CD4-positive, alpha-beta T cell treated with Interferon gamma for 1 hour (primary cell): ENCODE results near the gene SGF29.
"Not testable (repeated sequence)": the region's sequence is repeated elsewhere in the genome, so short reads cannot be mapped to it uniquely, and the experiment has no call there.

Source experiments
- DNase-seq: peaks from one replicate; pipeline ENCODE4 v3.0.0-alpha.2; 2020

Gene SGF29

GRCh38 chr16:28596840-28597691 is 43.3 kb downstream of the SGF29 start, which contains the start of gene SULT1A2:
Gene SULT1A2, minus strand, starts transcription at chr16:28597050. Its CDS starts 1,120 bp downstream, at chr16:28595930.
- DNase-seq = no peak

- DNase-seq = no peak
These were observed 44.1 kb downstream of the SGF29 start for GRCh38 chr16:28597692-28598261.

GRCh38 chr16:28599377-28600285 is 45.9 kb downstream of the SGF29 start:
- not testable (repeated sequence) for DNase-seq

DNA sequence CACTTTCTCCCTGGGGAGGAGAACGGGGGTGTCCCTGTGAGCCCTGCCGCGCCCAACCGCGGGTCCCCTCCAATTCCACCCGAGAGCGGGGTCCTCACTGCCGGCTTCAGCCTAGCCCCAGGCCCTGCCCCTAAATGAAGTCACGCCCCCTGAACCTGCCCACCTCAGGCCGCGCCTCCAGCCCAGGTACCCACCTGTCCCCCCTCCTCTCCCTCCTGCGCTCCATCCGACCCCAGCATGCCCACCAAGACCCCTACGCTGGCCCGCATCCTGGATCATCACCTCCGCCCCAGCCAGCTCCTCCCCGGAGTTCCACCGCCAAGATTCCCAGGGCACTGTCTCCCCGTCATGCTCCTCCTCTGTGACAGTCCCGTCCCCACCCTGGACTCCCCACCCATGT is 47.2 kb downstream of the SGF29 start:
- DNase-seq = not testable (repeated sequence)

GRCh38 chr16:28601589-28601988 is 47.9 kb downstream of the SGF29 start:
- not testable (repeated sequence) for DNase-seq

GRCh38 chr16:28602062-28602461 is 48.3 kb downstream of the SGF29 start:
- DNase-seq = not testable (repeated sequence)

GRCh38 chr16:28602529-28602928 is 48.8 kb downstream of the SGF29 start:
- no peak for DNase-seq

DNA sequence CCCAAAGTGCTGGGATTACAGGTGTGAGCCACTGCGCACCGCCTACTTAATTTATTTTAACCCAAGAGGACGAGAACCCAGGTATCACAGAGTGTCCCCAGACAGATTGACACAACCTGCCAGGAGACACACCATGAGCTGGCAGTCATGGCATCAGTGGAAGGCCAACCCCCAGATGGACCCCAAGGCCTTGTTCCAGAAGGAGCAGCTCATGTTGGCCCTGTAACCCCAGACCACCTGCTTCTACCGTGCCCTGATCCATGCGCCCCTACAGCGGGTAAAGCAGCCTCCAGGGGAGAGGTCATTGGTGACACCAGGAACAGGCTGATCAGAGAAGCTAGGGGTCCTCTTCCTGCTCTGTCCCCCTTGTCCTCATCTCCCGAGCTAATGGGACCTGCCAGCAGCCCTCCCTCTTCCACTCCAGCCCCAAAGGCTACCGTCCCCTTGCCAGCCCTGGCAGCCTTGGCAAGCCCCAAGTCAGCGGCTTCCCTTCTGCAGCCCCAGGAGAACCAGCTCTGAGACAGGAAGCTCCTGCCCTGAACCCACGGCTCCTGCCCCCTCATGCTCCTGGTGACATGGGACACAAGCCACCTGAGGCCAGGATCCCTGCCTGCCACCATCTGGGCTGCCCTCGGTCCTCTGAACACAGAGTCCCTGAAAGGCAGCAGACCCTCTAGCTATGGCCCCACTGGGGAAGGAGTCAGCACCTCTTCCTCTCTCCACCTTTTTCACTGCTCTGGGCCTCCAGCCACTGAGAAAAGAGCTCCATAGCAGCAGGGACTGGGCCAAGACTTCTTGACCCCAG is 49.9 kb downstream of the SGF29 start:
- no peak for DNase-seq

GRCh38 chr16:28604186-28604565 is 50.5 kb downstream of the SGF29 start:
- DNase-seq = no peak

GRCh38 chr16:28606291-28607115 is 52.8 kb downstream of the SGF29 start:
- DNase-seq = no peak

DNA sequence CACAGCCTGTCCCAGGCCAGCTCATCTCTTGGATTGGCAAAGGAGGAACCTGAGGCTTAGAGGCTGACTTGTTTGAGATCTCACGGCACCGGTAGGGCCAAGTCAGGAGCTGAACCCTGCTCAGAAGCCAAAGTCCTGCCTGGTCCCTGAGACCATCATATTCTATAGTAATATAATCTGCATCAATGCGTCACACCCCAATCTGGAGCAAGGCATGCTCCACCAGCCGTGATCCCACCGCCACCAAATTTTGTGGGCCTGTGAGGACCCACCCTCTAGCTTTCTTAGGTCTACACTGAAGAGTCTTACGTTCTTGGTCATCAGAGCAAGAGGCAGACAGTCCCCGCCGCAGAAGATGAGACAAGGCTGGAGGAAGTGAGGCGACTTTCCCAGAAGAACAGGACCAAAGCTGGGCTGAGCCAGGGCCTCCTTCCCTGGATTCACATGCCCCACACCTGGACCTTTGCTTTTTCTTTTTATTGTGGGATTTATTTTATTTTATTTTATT is 53.5 kb downstream of the SGF29 start:
- no peak for DNase-seq

- DNase-seq = not testable (repeated sequence)
These were observed 54.2 kb downstream of the SGF29 start for GRCh38 chr16:28607681-28608495.

- DNase-seq = not testable (repeated sequence)
These were observed 54.7 kb downstream of the SGF29 start for GRCh38 chr16:28608496-28608808.

DNA sequence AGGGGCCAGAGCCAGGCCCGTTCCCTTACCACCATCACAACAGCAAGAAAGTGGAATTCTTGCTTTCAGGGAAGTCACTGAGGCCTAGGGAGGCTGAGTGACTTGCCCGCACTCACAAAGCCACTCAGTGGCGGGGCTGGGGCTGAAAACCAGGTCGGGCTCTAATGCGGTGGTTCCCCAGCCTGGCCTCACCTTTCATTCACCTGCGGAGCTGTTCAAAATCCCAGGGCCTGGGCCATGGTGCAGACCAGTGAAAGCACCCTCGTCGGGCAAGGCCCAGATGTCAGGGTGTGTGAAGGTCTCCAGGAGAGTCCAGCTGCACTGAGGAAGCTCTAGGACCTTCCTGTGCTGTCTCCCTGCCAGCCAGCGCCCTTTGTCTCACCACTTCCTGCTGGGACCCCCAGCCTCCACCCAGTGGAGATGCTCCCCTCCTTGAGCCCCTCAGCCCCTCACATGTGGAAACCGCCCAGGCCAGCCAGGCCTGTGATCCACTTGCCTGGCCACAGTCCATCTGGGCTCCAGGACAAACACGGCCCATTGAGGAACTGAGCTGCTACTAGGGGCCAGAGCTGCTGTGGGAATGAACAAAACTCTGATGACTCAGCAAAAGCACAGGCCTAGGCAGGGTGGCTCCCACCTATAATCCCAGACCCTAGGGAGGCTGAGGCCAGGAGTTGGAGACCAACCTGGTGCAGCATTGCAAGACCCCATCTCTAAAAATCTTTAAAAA is 55.3 kb downstream of the SGF29 start:
- DNase-seq = not testable (repeated sequence)

DNA sequence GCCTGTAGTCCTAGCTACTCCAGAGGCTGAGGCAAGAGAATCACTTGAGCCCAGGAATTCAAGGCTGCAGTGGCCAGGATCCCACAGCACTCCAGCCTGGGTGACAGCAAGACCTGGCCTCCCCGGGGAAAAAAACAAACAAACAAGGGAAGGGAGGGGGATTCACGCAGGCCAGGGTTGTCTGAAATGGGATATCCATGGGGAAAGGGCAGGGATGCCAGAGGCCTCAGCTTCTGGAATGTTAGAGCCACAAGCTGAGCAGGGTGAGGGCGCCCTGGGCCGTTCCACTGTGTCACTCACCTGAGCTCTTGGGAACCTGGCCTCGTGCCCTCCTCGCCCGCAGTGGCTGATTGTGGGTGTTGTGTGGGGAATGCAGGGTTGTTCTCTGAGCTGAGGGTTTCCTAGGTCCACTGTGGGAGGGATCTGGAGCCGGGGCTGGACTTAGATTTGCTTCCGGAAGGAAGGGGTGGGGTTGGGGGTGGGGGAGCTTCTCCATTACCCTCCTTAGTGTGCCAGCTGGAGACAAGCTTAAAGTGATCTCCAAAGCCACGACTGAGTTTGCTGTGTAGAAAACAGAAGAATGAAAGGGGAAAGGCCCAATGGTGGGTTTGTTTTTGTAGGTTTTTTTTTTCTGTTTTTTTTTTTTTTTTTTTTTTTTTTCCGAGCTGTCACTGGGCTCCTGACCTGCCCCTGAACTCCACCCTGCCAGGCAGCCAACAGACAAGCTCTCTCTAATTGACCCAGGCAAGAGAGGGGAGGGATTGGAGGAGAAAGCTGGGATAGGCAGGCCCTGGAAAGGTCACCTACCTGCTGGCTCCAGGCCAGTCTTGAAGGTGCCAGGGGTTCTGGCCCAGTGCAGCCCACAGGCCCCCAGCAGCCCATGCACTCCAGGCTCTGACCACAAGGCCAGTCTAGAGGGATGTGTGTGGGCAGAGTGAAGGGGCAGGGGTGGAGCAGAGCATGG is 56.2 kb downstream of the SGF29 start, which contains the start of gene SULT1A1:
TSS of gene SULT1A1 (minus strand) at position 414 of the 964 bp plus-strand sequence. CDS start 1,189 bp downstream, outside the sequence.
- DNase-seq = no peak

- DNase-seq = no peak
These were observed 57.0 kb downstream of the SGF29 start for GRCh38 chr16:28610595-28611191.

GRCh38 chr16:28612359-28613280 is 58.9 kb downstream of the SGF29 start:
- not testable (repeated sequence) for DNase-seq
